Measurements from ENCODE around the gene YES1.

The YES1 gene

GRCh38 chr18:825891-826585, 14.0 kb upstream of the YES1 start:
- TF ChIP-seq, protein P1, sequence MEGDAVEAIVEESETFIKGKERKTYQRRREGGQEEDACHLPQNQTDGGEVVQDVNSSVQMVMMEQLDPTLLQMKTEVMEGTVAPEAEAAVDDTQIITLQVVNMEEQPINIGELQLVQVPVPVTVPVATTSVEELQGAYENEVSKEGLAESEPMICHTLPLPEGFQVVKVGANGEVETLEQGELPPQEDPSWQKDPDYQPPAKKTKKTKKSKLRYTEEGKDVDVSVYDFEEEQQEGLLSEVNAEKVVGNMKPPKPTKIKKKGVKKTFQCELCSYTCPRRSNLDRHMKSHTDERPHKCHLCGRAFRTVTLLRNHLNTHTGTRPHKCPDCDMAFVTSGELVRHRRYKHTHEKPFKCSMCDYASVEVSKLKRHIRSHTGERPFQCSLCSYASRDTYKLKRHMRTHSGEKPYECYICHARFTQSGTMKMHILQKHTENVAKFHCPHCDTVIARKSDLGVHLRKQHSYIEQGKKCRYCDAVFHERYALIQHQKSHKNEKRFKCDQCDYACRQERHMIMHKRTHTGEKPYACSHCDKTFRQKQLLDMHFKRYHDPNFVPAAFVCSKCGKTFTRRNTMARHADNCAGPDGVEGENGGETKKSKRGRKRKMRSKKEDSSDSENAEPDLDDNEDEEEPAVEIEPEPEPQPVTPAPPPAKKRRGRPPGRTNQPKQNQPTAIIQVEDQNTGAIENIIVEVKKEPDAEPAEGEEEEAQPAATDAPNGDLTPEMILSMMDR (IDR thresholded peaks at IDR 0.05; ENCODE audit: low read depth, low read length), result no peak
- H3K4me3 ChIP-seq (replicated peaks in 1 of 2; ENCODE audit: low read depth in 2 of 2, low read length in 2 of 2), result no peak overlapping the region
- peak in 1 of 2 donors; percentile 55 for DNase-seq (ENCODE audit: low read depth in 2 of 2)

DNA sequence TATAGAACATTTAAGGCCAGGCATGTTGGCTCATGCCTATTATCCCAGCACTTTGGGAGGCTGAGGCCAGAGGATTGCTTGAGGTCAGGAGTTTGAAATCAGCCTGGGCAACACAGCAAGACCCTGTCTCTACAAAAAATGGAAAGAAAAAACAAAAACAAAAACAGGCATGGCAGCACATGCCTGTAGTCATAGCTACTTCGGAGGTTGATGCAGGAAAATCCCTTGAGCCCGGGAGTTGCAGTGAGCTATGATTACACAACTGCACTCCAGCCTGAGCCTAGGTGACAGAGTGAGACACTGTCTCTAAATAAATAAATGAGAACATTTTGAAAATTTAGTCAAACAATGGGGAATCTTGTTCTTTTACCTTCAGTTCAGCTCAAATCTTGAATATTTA, 12.1 kb upstream of the YES1 start:
- DNase-seq (ENCODE audit: low read depth in 2 of 2), result peak; percentile 53 to 80
- no peak overlapping the region for H3K4me3 ChIP-seq (replicated peaks in 1 of 2; ENCODE audit: low read depth in 2 of 2, low read length in 2 of 2)
- TF ChIP-seq, protein P1 (IDR thresholded peaks at IDR 0.05; ENCODE audit: low read depth, low read length), result no peak

- H3K4me3 ChIP-seq (replicated peaks in 1 of 2; ENCODE audit: low read depth in 2 of 2, low read length in 2 of 2), result no peak overlapping the region
- TF ChIP-seq, protein P1 (IDR thresholded peaks at IDR 0.05; ENCODE audit: low read depth, low read length), result no peak
- DNase-seq (ENCODE audit: low read depth in 2 of 2), result no peak
Observed at GRCh38 chr18:820591-821165, 8.6 kb upstream of the YES1 start.

GRCh38 chr18:816869-817268, 4.8 kb upstream of the YES1 start:
- no peak overlapping the region for H3K4me3 ChIP-seq (replicated peaks in 1 of 2; ENCODE audit: low read depth in 2 of 2, low read length in 2 of 2)
- TF ChIP-seq, protein P1 (IDR thresholded peaks at IDR 0.05; ENCODE audit: low read depth, low read length), result no peak
- DNase-seq (ENCODE audit: low read depth in 2 of 2), result no peak

- TF ChIP-seq, protein P1 (IDR thresholded peaks at IDR 0.05; ENCODE audit: low read depth, low read length), result no peak
- DNase-seq (ENCODE audit: low read depth in 2 of 2), result no peak
Observed at GRCh38 chr18:816088-816653, 4.1 kb upstream of the YES1 start.

GRCh38 chr18:815353-815752, 3.3 kb upstream of the YES1 start:
- TF ChIP-seq, protein P1 (IDR thresholded peaks at IDR 0.05; ENCODE audit: low read depth, low read length), result no peak
- no peak overlapping the region for H3K4me3 ChIP-seq (replicated peaks in 1 of 2; ENCODE audit: low read depth in 2 of 2, low read length in 2 of 2)
- no peak for DNase-seq (ENCODE audit: low read depth in 2 of 2)

More at GRCh38 chr18:816088-816653, 4.1 kb upstream of the YES1 start:
- H3K4me3 ChIP-seq (replicated peaks in 1 of 2; ENCODE audit: low read depth in 2 of 2, low read length in 2 of 2), result no peak overlapping the region

All from cardiac fibroblast (primary cell).